HG03095 (cell line): ENCODE measurements around the gene MPP2.

Experiments
- ATAC-seq: cut with Tn5 transposase; IDR thresholded peaks from one replicate; pipeline ENCODE4 v1.9.1; 2021; ENCODE audit warnings: moderate library complexity; ENCODE audit not compliant: unreplicated experiment

Gene MPP2

DNA sequence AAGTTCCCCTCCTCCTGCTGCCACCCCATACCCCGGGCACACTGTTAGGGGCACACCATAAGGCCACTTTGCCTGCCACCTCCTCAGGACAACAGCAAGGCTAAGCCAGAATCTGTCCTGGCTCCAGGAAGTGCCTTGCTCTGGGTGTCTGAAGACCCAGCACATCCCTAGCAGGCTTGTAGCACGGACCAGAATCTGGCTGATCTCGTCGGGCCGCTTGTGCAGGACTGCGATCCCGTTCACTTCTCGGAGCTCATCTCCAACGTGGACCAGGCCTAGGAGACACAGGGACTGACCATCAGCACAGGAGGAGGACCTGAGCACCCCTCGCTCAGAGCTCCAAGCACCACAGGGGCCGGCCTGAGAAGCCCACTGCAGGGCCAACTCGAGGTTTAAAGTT lies 81.8 kb downstream of the MPP2 start:
- no peak for ATAC-seq
